ENCODE data around the gene MAD1L1.
"Not testable (repeated sequence)": the region's sequence is repeated elsewhere in the genome, so short reads cannot be mapped to it uniquely, and the experiment has no call there.

The MAD1L1 gene

DNA sequence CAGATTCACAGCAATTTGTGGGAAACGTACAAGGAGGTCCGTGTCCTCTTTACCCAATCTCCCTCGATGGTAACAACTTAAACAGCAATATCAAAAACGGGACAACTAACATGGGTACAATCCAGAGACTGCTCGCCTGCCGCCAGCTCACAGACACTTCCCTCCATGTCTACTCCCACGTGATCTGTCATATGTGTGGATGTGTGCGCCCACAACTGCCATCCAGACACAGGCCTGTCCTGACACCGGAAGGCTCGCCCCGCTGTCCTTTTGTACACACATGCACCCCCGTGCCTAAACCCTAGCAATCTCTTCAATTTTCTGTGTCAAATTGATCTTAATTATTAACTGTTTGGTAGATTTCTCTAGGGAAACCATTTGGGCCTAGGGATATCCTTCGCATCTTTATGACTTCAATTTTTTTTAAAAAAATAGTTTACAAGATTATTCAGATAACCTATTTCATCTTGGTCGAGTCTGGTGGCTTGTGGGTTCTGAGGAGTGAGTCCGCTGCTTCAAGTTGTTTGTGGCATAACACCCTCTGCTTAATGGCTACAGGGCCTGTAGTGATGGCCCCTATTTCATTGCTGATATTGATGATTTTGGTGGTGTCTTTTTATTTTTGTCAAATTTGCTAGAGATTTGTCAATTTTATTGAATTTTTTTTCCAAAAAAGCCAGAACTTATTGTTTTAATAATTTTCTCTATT lies 260.6 kb downstream of the MAD1L1 start:
- no peak for DNase-seq (ENCODE audit: low read depth)

DNA sequence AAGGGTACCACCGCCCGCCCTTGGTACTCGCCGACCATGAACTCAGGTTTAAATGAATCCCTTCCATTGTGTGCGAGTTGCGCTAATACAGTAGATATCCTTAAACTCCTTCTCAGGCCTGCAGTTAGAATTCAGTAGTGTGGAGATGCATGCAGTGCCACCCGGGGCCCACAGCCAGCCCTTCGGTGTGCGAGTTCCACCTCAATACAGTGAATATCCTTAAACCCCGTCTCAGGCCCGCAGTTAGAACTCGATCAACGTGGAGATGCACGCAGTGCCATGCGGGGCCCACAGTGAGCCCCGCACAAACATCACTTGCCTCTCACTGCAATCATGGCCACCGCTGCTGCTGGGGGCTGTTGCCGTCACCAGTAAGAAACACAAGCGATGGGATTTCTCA lies 261.9 kb downstream of the MAD1L1 start:
- no peak for DNase-seq (ENCODE audit: low read depth)

DNA sequence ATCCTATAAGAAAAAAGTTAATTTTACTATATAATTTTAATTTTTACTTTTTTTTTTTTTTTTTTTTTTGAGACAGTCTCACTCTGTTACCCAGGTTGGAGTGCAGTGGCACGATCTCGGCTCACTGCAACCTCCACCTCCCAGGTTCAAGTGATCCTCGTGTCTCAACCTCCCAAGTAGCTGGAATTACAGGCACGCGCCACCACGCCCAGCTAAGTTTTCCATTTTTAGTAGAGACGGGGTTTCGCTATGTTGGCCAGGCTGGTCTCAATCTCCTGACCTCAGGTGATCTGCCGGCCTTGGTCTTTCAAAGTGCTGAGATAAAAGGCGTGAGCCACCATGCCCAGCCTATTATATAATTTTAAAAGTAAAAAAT lies 262.5 kb downstream of the MAD1L1 start:
- not testable (repeated sequence) for DNase-seq (ENCODE audit: low read depth)

DNA sequence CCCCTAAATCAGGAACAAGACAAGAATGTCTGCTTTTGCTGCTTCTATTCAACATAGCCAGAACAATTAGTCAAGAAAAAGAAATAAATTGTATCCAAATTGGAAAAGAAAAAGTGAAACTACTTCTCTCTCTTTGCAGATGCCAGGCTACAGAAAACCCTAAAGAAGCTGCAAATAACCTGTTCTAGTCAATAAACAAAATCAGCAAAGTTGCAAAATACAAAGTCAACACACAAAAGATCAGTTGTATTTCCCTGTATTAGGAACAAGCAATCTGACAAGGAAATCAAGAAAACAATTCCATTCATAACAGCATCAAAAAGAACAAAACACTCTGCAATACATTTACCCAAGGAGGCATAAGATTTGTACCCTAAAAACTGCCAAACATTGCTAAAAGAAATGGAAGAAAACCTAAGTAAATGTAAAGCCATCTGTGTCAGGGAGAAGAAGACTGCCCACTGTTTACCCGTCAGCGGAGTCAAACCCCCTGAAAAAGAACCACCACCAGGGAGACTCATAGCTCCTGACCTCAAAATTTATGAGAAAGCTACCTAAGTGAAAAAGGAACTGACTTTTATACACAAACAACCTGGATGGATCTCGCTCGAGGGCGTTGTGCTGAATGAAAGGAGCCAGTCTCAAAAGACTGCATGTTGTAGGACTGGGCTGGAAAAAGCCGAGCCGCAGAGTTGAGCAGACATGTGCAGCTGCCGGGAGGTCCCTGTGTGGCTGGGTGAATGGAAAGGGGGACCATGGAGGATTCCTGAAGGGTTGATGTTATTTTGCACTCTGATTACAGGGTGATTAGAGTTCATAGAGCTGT lies 263.1 kb downstream of the MAD1L1 start:
- no peak for DNase-seq (ENCODE audit: low read depth)

DNA sequence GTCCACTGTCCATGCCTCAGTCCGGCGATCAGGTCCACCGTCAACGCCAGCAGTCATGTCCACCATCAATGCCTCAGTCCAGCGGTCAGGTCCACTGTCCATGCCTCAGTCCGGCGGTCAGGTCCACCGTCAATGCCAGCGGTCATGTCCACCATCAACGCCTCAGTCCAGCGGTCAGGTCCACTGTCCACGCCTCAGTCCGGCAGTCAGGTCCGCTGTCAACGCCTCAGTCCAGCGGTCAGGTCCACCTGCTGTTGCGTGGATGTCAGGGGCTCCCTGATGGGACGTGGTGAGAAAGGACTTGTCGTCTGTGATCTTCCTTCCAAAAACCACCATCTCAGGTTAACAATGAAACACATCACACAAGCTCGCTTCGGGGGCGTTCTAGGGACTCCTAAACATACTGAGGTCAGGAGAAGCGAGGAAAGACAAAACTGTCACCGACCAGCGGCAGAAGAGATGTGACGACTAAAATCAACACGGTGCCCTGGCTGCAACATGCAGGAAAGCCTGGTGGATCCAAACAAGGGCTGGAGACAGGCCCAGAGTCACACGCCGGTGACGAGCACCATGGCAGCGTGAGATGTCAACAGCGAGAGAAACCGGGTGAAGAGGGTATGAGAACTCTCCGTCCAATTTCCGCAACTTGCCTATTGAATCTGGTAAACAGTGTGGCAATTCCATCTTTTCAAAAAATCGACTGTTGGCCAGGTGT lies 264.2 kb downstream of the MAD1L1 start:
- DNase-seq (ENCODE audit: low read depth) = no peak

DNA sequence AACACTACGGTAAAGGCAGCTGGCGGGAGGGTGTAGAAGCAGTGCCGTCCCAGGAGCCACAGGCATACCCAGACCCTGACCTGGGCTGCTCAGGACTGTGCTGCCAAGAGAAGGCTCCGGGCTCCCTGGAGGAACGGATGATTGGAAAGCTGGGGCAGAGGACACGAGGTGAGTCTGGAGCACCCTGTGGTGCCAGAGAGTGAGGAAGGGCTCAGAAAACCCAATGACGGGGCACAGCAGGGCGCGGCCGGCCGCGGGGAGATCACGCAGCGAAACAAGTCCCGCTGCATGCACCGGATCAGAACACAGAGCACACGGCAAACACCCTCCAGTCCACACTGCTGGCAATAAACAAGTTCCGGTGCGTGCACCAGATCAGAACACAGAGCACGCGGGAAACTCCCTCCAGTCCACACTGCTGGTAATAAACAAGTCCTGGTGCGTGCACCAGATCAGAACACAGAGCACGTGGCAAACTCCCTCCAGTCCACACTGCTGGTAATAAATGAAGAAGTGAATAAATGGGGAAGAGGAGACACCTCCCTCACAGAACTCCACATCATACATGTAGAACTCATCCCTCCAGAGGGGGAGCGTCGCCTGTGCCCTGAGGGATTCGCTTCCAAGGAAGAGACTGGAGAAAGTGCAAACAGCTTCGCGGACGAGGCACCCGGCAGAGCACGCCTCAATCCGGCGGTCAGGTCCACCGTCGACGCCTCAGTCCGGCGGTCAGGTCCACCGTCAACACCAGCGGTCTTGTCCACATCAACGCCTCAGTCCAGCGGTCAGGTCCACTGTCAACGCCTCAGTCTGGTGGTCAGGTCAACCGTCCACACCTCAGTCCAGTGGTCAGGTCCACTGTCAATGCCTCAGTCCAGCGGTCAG lies 265.0 kb downstream of the MAD1L1 start:
- DNase-seq (ENCODE audit: low read depth) = no peak

DNA sequence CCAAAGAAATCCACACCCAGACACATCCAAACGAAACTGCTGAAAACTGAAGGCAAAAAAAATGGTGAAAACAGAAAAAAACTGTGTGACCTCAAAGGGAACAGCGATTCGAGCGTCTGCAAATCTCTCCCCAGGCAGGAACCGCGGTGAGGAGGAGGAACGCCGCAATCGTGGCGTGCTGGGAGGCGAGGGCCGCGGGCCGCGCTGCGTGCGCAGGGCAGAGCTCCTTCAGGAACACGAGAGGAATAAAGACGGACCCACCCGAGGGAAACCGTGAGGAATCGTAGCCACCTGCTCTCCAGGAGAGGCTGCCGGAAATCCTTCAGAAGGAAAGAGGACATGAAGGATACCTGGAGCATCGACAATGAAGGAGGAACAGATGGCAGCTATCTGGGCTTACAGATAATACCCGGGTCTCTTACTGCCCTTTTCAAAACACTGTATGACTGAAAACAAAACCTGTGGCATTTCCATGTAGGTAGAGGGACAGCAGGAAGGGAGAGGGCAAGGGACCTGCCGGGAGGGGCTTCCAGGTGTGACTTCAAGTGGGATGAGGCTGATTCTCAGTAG lies 266.0 kb downstream of the MAD1L1 start:
- DNase-seq (ENCODE audit: low read depth) = no peak

DNA sequence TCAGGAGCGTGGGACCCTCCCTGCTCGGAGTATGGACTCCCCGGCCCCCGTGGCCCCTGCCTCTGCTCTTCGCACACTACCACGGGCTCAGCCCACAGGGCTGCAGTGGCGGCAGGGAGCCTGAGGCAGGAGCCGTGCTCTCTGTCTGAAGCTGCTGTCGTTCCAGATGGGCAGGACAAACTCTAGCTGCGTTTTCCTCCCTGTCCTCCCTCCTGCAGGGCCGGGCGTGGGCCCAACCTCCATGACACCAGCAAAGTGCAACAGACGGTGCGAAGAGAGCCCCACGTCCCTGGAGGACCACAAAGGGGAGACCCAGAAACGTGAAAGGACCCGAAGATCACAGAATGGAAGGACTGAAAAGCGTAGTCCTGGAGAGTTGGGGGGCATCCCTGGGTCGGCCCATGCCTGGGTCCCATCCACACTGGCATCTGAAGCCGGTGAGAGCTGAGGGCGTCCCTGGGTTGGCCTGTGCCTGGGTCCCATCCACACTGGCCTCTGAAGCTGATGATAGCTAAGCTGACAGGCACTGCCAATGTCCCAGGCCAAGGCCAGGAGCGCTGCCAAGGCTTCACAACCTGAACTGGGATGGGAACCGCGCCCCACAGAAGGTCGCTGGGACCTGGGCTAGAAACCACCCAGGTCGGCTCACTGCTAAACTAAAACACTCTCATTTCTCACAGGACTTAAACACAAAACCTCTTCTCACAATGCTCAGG lies 267.0 kb downstream of the MAD1L1 start:
- DNase-seq (ENCODE audit: low read depth) = no peak

DNA sequence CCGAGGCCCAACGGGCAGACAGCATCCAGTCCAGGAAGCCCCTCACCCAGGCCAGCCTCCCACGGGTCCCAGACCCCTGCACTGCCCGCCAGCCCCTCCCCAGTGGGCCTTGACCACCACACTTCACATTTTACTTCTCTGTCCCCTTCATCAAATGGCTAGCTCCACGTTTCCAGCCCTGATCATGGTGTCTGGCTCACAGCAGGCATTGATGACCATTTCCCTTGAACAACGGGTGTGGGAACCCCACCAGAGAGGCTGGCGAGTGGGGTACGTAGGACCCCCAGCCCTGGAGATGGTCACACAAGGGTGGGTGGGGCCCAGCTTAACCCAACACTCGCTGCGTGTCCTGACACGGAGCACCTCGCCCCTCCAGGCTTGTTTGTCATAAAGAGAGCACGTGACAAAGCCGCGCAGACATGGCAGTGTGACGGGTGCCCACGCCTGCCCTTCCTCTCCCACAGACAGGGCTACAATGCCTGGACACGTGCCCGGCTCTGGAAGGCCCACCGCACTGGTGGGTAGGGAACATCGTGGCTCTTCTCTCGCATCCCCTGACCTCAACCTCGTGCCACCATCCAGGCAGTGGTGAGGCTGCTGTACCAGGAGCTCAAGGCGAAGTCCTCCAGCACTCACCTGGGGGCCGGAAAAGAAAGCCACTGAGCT lies 267.7 kb downstream of the MAD1L1 start:
- DNase-seq (ENCODE audit: low read depth) = no peak

DNA sequence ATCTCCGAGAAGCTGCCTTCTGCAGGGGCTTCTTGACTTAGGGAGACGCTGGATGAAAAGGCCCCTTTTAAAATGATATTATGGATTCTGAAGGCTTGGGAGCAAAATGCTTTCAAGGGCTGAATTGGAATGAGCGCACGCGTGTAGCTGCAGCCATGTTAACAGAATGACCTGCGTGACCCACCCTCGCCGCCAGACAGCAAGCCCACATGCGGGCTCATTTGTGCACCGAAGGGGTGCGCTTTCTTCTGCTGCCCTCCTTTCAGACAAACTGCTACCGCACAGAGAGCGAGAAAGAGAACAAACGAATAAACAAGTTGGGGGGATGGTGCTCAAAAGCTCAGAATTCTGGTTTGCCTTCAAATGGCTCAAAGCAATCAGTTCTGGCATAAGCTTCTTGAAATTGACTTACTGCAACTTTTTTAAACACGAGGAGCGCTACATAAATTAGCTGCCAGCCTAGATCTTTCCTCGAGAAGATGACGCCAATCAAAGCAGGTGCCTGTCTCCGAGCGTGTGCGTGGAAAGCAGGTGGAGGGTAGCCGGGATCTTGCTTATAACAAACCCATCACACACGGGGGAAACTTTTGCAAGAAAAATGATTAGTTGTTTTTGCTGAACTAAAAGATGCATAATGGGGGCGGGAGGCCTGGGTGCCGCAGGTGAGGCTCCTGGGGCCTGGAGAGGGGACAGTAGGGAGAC lies 268.4 kb downstream of the MAD1L1 start:
- DNase-seq (ENCODE audit: low read depth) = no peak

DNA sequence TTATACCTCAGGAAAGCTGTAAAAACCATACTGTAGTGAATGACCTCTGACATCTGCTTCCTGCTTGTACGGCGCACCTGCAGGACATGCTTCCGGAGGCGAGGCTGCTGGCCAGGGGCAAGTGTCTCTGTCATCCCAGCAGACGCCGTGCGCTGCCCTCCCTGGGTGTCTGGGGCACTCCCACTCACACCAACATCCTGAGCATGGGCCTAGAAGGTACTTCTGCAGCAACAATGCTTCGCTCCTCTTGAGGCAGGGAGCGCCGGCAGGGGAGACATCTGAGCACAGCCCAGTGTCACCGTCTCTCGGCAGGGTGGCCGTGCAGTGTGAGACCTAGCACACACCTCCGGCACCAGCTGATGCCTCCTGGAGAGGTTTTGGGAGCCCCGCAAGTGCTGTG lies 269.2 kb downstream of the MAD1L1 start:
- DNase-seq (ENCODE audit: low read depth) = no peak

DNA sequence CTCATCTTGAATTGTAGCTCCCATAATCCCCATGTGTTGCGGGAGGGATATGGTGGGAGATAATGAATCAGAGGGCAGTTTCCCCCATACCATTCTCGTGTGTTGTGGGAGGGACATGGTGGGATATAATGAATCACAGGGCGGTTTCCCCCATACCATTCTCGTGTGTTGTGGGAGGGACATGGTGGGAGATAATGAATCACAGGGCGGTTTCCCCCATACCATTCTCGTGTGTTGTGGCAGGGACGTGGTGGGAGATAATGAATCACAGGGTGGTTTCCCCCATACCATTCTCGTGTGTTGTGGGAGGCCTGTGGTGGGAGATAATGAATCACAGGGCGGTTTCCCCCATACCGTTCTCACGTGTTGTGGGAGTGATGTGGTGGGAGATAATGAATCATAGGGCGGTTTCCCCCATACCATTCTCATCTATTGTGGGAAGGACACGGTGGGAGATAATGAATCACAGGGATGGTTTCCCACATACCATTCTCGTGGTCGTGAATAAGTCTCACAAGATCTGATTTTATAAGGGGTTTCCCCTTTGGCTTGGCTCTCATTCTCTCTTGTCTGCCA lies 271.0 kb downstream of the MAD1L1 start:
- DNase-seq (ENCODE audit: low read depth) = peak; percentile 22

DNA sequence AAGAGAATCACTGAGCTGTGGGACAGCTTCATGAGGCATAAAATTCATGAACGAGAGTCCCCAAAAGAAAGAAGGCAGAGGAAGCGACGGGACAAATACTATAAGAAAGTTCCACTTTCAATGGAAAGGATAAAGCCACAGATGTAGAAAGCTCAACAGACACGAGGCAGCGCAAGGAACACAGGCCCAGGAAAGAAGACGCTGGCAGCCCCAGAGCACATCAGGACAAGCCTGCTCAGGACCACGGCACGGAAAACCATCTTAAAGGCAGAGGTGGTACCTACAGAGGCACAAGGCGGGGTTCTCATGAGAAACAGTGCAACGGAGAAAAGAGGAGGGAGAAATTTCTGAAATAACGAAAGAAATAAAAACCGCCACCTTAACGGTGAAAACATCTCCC lies 273.4 kb downstream of the MAD1L1 start:
- no peak for DNase-seq (ENCODE audit: low read depth)

DNA sequence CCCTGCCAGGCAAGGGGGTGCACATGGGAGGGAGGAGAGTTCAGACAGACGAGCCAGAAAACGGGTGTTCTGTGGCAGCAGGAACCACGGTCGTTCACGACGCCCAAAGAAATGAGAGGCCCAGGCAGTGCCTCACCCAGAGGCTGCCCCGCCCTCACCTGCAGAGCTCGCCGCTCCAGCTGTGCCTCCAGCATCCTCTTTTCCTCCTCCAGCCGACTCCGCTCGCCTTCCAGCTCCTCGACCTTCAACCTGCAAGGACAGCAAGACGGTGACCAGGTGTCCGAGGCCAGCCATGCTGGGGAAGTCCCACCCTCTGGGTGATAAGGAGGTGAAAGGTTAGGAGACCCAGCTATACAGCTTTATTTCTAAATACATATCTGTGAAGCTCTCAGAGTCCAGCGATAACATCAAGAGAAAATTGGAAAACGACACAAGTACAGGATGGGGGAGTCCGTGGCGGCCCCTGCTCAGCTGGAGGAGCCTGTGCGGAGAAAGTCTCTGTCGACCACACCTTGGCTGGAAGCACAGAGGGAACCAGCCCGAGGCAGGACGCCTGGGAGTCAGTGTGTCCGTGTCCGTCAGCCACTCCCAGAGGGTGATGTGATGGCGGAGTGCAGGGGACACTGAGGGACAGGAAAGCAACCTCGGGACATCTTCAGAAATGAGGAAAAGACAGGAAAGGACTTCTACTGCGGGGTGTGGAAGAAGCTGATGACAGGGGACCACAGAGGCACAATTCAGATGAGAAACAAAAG lies 275.1 kb downstream of the MAD1L1 start:
- DNase-seq (ENCODE audit: low read depth) = no peak

DNA sequence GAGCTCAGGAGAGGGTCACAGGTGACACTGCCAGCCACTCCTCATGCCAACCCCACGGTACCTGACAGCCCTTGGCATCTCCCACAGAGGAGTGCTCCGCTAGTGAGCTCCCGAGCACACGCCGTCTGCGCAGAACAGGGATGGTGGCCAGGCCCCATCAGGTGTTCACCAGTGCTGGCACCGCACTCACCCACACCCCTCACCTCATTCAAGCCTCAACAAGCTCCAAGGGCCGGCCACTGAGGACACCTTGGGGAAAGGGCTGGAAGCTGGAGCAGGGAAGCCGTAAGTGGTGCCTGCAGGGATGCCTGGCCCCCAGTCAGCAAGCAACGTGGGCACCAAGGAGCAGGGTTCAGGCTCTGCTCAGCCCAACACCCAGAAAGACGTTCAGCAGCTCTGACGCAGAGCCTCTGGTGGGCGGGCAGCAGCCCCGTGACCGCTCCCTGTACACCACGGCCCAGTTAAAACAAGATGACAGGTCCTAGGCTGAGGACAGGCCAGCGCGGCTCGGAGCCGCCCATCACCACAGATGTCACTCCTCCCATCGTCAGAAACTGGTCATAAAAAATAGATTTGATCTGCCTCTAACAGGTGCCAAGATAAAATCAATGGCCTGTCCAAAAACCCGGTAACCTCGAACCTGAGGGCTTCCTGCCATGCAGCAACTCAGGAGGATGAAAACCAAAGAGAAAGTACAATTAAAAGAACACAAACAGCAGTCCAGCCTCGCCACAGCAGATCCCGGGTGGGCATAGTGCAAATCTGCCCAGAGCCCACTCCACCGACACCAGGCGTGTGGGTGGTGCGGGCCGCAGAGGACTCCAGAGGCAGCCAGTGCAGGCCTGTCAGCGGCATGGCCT lies 275.9 kb downstream of the MAD1L1 start:
- DNase-seq (ENCODE audit: low read depth) = no peak

DNA sequence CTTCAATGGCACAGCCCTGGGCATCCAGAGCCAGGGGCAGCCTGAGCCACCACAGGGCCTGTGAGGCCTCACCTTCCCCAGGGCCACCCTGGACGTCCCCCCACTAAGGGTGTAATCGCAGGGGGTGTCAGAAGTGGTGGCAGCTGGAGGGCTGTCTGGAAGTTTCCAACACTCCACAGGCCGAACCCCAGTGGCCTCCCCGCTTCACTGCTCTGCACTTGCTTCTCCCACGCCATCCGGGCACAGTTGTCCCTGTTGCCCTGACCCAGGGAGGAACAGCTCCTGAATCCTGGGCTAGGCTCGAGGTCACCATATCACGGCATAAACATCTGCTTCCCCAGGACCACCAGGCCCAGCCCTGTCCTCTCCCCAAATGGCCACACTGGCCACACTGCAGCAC lies 276.6 kb downstream of the MAD1L1 start:
- DNase-seq (ENCODE audit: low read depth) = no peak

DNA sequence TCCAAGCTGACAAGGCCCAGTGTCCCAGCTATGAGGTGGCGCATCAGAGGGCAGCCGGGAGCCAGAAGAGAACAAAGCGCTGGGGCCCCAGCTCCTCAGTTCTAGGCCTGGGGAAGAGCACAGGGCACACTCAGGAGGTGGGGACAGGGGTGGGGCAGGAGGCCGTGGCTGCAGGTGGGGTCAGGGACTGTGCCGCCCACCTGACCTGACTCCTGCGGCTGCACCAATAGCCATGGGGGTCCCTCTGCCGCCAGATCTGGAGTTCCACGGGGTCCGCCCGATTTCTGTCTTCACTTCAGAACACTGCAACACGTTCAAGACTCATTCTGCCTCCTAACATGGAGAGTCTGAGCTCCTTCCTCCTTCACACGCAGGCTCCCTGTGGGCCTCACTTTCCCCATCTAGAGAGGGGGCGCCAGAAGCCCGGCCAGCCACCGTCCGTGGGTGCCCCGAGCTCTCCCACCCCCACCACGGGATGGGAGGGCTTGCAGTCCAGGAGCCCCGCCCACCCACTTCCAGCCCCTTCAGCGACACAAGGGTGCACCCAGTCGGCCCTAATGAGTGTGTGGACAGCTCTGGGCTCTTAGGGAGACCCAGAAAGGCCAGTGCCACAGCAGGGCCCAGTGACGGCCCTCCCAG lies 278.3 kb downstream of the MAD1L1 start:
- no peak for DNase-seq (ENCODE audit: low read depth)
